Spleen (tissue), 7 donors: ENCODE measurements around the gene TMEM121B.

Experiments
- CTCF ChIP-seq, 11 experiments: fragments of 200-600 bp in 7 of 11; fragments of 450-650 bp in 4 of 11; sonication (generic) in 4 of 11; IDR thresholded peaks in 8 of 11; conservative IDR thresholded peaks in 3 of 11; 1 replicate in 7 of 11; 2 replicates in 4 of 11; pipeline versions ENCODE4 v1.4.0 to v1.8.0; 2016 to 2021; ENCODE audit warnings: antibody characterized with exemption in 11 of 11, inconsistent platforms in 4 of 11, mild to moderate bottlenecking in 1 of 11
- POLR2A ChIP-seq, 3 donors: fragments of 450-650 bp; IDR thresholded peaks; one replicate each; pipeline ENCODE4 v1.5.1; 2017; ENCODE audit warnings: antibody characterized with exemption in 3 of 3, mild to moderate bottlenecking in 1 of 3
- donor health status: DM: no; HTN: no; CAD: no; lungs with moderate emphysema.
- donor health status: DM: no; HTN: no; CAD: no.
- donor health status: DM: no; HTN: no; CAD: no.

DNA sequence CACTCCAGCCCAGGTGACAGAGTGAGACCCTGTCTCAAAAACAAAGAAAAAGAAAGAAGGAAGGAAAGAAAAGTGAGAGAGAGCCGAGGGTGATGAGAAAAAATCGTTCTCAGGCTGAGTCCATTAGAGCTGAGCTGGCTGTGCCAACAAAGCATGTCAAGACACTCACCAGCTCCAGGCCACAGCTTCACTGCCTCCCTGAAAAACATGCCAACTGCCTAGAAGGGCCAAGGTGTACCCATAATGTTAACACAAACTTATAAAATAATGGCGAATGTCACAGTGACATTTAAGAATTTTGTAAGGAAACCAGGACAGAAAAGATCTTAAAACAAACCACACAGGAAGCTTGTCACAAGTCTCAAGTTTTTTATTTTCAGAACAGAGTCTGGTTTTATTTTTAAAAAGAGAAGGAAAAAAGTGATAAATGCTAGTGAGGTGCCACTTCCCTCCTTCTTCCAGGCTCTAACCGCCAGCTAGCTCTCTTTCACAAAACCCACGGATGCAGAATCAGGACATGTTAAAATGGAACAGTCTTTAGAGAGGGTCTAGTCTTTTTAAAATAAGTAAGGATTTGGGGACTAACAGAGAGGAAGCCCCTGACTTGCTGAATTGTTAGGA lies 5.1 kb downstream of the TMEM121B start:
- no peak for TF ChIP-seq CTCF (IDR thresholded peaks at IDR 0.05 in 8 of 11, conservative IDR thresholded peaks at IDR 0.05 in 3 of 11)
- no peak for TF ChIP-seq POLR2A (IDR thresholded peaks at IDR 0.05)
